Endothelial cell of umbilical vein (primary cell): ENCODE data around the gene CPZ. TPM values are rescaled to one million over a fixed set of nuclear protein-coding genes. Genes with fewer than 3 reads are reported as not detected.

Experiments
- BruUV-seq: library from RNA; stranded (reverse); fragments of 400-500 nt; replicated peaks from 2 replicates; lab custom pipeline; 2021; lab: Mats Ljungman, UMichigan
- CTCF ChIA-PET: fragments of 300-600, 350-600 bp; sonication (Branson Sonifier 250); formaldehyde crosslinking; loops from one replicate; lab custom pipeline; 2021; ENCODE audit warnings: antibody characterized with exemption, inconsistent platforms; lab: Charles Lee
- POLR2A ChIA-PET: fragments of 300-600, 350-600 bp; sonication (Branson Sonifier 250); formaldehyde crosslinking; loops from one replicate; lab custom pipeline; 2021; ENCODE audit warnings: antibody characterized with exemption, inconsistent platforms; lab: Charles Lee
- DNase-seq: peaks from one replicate; pipeline ENCODE4 v3.0.0-alpha.2; 2011; ENCODE audit warnings: low read depth, low spot score
- FAIRE-seq: peaks from 2 replicates; lab custom pipeline; 2011; peaks lifted over from hg19 to GRCh38; lab: Jason Lieb, UNC
- H2AFZ ChIP-seq: 2 replicates; pipeline ENCODE4 v1.6.0; 2012; ENCODE audit warnings: low read depth, low read length, control low read depth, inconsistent platforms
- H3K27ac ChIP-seq: 2 replicates; pipeline ENCODE4 v1.5.1; 2011; ENCODE audit warnings: low read depth, mild to moderate bottlenecking, control low read depth, low read length, moderate library complexity; ENCODE audit not compliant: insufficient read depth
- H3K27me3 ChIP-seq, 2 experiments: 2 replicates each; pipeline versions ENCODE4 v1.6.0 to v1.6.1; 2011; ENCODE audit warnings: low read length in 2 of 2, mixed read lengths in 1 of 2; ENCODE audit not compliant: control insufficient read depth in 2 of 2, insufficient read depth in 2 of 2
- H3K36me3 ChIP-seq, 2 experiments: 2 replicates in 1 of 2; 3 replicates in 1 of 2; pipeline ENCODE4 v1.5.1; 2011; ENCODE audit warnings: low read length in 2 of 2, mild to moderate bottlenecking in 1 of 2, moderate library complexity in 1 of 2; ENCODE audit not compliant: control insufficient read depth in 2 of 2, insufficient read depth in 2 of 2; ENCODE audit errors: extremely low read depth in 1 of 2
- H3K4me1 ChIP-seq: 3 replicates; pipeline ENCODE4 v1.5.1; 2011; ENCODE audit warnings: mild to moderate bottlenecking, low read length; ENCODE audit not compliant: control insufficient read depth, insufficient read depth; ENCODE audit errors: extremely low read depth
- H3K4me2 ChIP-seq: 2 replicates; pipeline ENCODE4 v1.6.1; 2011; ENCODE audit warnings: low read length, control low read depth, mixed read lengths; ENCODE audit not compliant: insufficient read depth
- H3K4me3 ChIP-seq, 3 experiments: fragments of 200-600 bp in 1 of 3; sonication (generic), shearing (Covaris generic) in 1 of 3; replicated peaks in 1 of 3; 2 replicates each; pipeline ENCODE4 v1.5.1; 2011 to 2016; ENCODE audit warnings: control low read depth in 3 of 3, low read length in 3 of 3, mild to moderate bottlenecking in 2 of 3, inconsistent platforms in 1 of 3, low read depth in 1 of 3, moderate library complexity in 1 of 3; ENCODE audit not compliant: insufficient read depth in 1 of 3
- H3K79me2 ChIP-seq: 2 replicates; pipeline ENCODE4 v1.6.0; 2012; ENCODE audit warnings: low read length, inconsistent platforms; ENCODE audit not compliant: control insufficient read depth, insufficient read depth
- H3K9ac ChIP-seq: replicated peaks from 2 replicates; pipeline ENCODE3; 2011; ENCODE audit warnings: low read length, control low read depth; ENCODE audit not compliant: insufficient read depth; ENCODE audit errors: extremely low read depth
- H3K9me1 ChIP-seq: replicated peaks from 3 replicates; pipeline ENCODE4 v1.6.0; 2011; ENCODE audit warnings: mild to moderate bottlenecking, low read length; ENCODE audit not compliant: control insufficient read depth, insufficient read depth; ENCODE audit errors: extremely low read depth
- H3K9me3 ChIP-seq: replicated peaks from 2 replicates; pipeline ENCODE4 v1.5.1; 2012; ENCODE audit warnings: low read length, inconsistent platforms; ENCODE audit not compliant: control insufficient read depth, insufficient read depth
- H4K20me1 ChIP-seq: replicated peaks from 2 replicates; pipeline ENCODE3; 2011; ENCODE audit warnings: mild to moderate bottlenecking, low read length; ENCODE audit not compliant: control insufficient read depth, insufficient read depth; ENCODE audit errors: extremely low read depth
- CTCF ChIP-seq, 2 donors: IDR thresholded peaks; 1 replicate in 1 of 2; 2 replicates in 1 of 2; pipeline ENCODE4 v1.5.1; 2011; ENCODE audit warnings: low read length in 2 of 2, mild to moderate bottlenecking in 2 of 2, moderate library complexity in 2 of 2, control low read depth in 1 of 2, inconsistent platforms in 1 of 2, low read depth in 1 of 2; ENCODE audit not compliant: insufficient read depth in 1 of 2; ENCODE audit errors: extremely low read depth in 1 of 2
- EZH2 ChIP-seq: IDR thresholded peaks from 2 replicates; pipeline ENCODE4 v1.6.1; 2012; ENCODE audit warnings: borderline replicate concordance, low read depth, mild to moderate bottlenecking, moderate library complexity, low read length, inconsistent platforms; ENCODE audit not compliant: severe bottlenecking
- MAX ChIP-seq: IDR thresholded peaks from 2 replicates; pipeline ENCODE4 v1.6.1; 2011; ENCODE audit not compliant: insufficient read depth, insufficient read length
- POLR2A ChIP-seq: IDR thresholded peaks from 2 replicates; pipeline ENCODE4 v1.6.1; 2012; ENCODE audit warnings: low read depth, mild to moderate bottlenecking, control low read depth, low read length
- dilution Hi-C: fragments of 300-500 bp; cut with MboI; formaldehyde crosslinking; loops from one replicate; pipeline ENCODE4 v1.15.0; 2019; ENCODE audit warnings: low sequenced_read_pairs; ENCODE audit not compliant: extremely low pct_ligation_motif_present
- intact Hi-C: fragments of 100-400 bp; cut with micrococcal nuclease; formaldehyde crosslinking; loops from one replicate; pipeline ENCODE4 v1.10.0; 2022
- polyA plus RNA-seq, 4 experiments: library from polyadenylated mRNA; depleted of rRNA in 3 of 4; stranded (reverse) in 3 of 4; unstranded in 1 of 4; fragments of >200 nt; gene quantifications; 2 replicates each; pipeline versions ENCODE4 v1.2.1 to v1.2.3, GENCODE V29; 2011 to 2012; ENCODE audit warnings: missing spikeins in 1 of 4
- total RNA-seq: library from RNA; stranded (reverse); gene quantifications from 2 replicates; pipeline ENCODE4 v1.2.3, GENCODE V29; 2021

Gene CPZ
- total and polyA plus RNA-seq, 2 donors (not counting 3 experiments of a cell fraction or from before 2014, with no cell fraction given), result not detected

GRCh38 chr4:8577046-8577445 lies 15.5 kb upstream of the CPZ start:
- dilution Hi-C loops, result no loop called here
- Histone ChIP-seq H3K9me3 (no peaks in the 10 kb centered on the region), H3K79me2 (no peaks in the 10 kb centered on the region)

More at GRCh38 chr4:8577046-8577445, 15.5 kb upstream of the CPZ start:
- Histone ChIP-seq H3K27me3 (no peaks in the 10 kb centered on the region), H3K4me1 (no peaks in the 10 kb centered on the region), H3K27ac (no peak overlapping the region), H3K9ac (no peak overlapping the region), H4K20me1 (no peaks in the 10 kb centered on the region), H3K4me3 (no peak overlapping the region), H3K36me3 (no peaks in the 10 kb centered on the region), H3K9me1 (no peaks in the 10 kb centered on the region), H2AFZ (no peak overlapping the region), H3K4me2 (no peak overlapping the region)
- ChIA-PET POLR2A (no interaction called here), CTCF (interaction anchor here (1.5 kb wide), 1 partner anchor 13 kb away, joined by 4 read pairs; no protein-coding TSS in a partner anchor)
- no TSS peak for BruUV-seq
- DNase-seq (no peak), FAIRE-seq (no peak)
- TF ChIP-seq POLR2A (no peak), EZH2 (no peak), CTCF (IDR thresholded peaks at IDR 0.05; ENCODE audit: extremely low read depth in 1 of 2, insufficient read depth in 1 of 2, low read depth in 1 of 2, low read length in 2 of 2) (no peak), MAX (no peak)
- intact Hi-C loops, result no loop called here
